Measurements from ENCODE around the gene NPTXR.

GRCh38 chr22:38795569-38795968, 48.3 kb downstream of the NPTXR start:
- TF ChIP-seq, protein P1, sequence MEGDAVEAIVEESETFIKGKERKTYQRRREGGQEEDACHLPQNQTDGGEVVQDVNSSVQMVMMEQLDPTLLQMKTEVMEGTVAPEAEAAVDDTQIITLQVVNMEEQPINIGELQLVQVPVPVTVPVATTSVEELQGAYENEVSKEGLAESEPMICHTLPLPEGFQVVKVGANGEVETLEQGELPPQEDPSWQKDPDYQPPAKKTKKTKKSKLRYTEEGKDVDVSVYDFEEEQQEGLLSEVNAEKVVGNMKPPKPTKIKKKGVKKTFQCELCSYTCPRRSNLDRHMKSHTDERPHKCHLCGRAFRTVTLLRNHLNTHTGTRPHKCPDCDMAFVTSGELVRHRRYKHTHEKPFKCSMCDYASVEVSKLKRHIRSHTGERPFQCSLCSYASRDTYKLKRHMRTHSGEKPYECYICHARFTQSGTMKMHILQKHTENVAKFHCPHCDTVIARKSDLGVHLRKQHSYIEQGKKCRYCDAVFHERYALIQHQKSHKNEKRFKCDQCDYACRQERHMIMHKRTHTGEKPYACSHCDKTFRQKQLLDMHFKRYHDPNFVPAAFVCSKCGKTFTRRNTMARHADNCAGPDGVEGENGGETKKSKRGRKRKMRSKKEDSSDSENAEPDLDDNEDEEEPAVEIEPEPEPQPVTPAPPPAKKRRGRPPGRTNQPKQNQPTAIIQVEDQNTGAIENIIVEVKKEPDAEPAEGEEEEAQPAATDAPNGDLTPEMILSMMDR (IDR thresholded peaks at IDR 0.05; ENCODE audit: low read depth, low read length, missing input control): no peak
- no peak for TF ChIP-seq SP1 (IDR thresholded peaks at IDR 0.05)
- TF ChIP-seq REST (IDR thresholded peaks at IDR 0.05): no peak
- no peak for TF ChIP-seq HNF4G (IDR thresholded peaks at IDR 0.05)
- no peak for TF ChIP-seq ATF3 (IDR thresholded peaks at IDR 0.05)
- TF ChIP-seq GABPA (IDR thresholded peaks at IDR 0.05 in 1 of 2, conservative IDR thresholded peaks at IDR 0.05 in 1 of 2): no peak
- TF ChIP-seq RAD21 (IDR thresholded peaks at IDR 0.05): no peak
- TF ChIP-seq, protein P2, sequence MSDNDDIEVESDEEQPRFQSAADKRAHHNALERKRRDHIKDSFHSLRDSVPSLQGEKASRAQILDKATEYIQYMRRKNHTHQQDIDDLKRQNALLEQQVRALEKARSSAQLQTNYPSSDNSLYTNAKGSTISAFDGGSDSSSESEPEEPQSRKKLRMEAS (IDR thresholded peaks at IDR 0.05): no peak
- no peak for TF ChIP-seq EGR1 (IDR thresholded peaks at IDR 0.05; ENCODE audit: low read depth in 2 of 2)

All from liver (tissue), 3 donors.